Inflammatory macrophage treated with lipopolysaccharide for 4 hours (primary cell): ENCODE data around the gene ATG2B.

Source experiments
- DNase-seq: peaks from one replicate; pipeline ENCODE4 v3.0.0-alpha.2; 2020

Gene ATG2B

DNA sequence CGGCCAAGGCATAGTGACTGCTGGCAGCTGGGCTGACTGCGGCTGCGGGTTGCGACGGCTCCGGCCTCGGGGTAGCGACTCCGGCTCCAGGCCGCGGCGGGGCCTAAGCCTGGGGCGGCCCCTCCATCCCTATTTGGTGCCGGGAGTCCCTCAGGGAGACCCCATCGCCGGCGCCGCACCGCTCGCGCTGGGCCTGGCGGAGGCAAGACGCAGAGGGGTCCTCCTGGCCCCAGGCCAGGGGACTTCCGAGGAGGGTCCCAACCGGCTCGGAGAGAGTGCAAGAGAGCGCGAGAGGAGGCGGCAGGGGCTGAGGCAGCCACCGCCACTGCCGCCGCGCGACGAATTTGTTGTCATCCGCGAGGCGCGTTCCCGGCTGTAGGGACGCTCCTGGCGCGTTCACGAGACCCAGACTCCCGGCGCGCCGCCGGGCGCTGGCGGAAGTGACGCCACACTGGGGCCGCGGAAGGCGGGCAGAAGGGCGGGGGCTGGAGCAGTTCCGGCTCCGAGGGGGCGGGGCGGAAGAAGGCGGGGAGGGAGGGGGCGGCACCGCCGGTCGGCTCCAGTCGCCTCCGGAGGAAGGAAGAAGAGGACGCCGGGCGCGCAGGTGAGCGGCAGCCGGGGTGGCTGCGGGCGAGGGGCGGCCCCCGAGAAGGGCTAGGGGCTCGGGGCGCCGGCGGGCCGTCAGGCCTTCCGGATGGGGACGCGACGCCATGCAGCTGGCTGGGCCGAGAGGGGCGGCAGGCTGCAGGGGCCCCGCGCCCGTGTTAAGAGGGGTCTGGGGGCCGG, at the start of gene ATG2B, which contains the start of gene GSKIP:
Gene ATG2B, minus strand, starts transcription at position 377 of the 786 bp plus-strand sequence. Its CDS starts 365 bp downstream, at position 12.
Gene GSKIP, plus strand, starts transcription at position 562 of the 786 bp plus-strand sequence. CDS start 18,722 bp downstream, outside the sequence.
- DNase-seq = peak; percentile 95

DNA sequence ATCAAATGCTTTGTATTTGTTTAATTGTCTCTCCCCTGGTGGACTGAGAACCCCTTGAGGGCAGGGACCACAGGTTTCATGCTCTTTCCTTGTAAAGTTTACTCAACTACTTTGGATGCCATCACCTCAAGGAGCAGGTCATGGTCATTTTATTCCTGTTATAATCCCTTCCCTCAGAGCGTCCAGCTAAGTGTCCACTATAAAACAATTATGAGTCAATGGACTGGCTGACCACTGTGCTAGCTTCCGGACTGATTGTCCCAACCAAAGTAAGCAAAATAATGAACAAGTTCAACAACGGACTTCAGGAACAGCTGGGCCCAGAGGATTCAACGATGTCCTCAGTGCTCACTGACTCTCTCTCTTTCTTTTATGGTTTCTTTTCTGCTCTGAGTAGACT, 47.0 kb upstream of the ATG2B start:
- DNase-seq = no peak

DNA sequence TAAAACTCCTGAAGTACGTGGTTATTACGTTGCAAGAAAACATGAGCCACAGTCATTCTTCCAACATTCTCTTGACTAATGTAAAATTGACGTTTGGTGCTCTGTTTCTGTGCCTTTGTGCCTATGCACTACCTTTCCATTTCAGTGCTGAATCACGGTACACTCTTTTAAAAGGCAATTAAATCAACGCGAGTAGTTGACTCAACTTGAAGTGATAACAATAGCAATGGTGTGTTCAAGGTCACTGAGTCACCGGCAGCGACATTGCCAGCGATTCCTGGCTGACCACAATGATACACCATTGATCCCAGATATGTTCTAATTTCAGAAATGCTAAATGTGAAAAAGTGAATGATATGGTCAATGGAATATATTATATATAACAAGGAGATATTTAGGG, 46.6 kb upstream of the ATG2B start:
- no peak for DNase-seq

GRCh38 chr14:96408608-96409007, 45.5 kb upstream of the ATG2B start:
- no peak for DNase-seq

DNA sequence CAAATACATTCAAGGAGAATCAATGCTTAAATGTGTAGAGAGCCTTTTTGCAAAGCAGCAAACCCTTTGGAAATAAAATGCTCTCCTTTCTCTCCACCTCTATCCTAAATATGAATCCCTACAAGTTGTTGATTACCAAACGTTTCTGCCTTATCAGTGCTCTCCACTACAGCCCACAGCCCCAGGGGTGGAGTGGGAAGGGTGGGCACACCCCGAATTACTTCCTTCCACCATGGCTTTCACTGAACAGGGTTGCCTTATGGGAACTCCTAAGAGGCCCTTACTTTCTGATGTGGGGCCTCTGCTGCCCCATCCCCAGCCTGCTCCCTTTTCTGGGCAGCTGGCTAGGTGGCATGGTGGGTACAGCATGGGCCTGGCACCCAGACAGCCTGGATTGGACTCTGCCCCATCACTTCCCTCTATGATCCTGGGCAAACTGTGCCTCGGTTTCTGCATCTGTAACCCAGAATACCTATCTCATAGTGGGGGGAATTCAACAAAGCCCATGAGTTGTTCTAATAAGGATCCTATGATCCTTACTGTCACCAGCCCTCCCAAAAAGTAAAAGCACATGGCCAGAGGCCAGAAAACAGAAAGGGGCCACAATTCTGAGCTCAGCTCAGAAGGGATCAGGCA, 44.9 kb upstream of the ATG2B start:
- no peak for DNase-seq

GRCh38 chr14:96405677-96406076, 42.5 kb upstream of the ATG2B start:
- no peak for DNase-seq

- DNase-seq = no peak
These were observed 40.3 kb upstream of the ATG2B start for GRCh38 chr14:96403409-96403808.

DNA sequence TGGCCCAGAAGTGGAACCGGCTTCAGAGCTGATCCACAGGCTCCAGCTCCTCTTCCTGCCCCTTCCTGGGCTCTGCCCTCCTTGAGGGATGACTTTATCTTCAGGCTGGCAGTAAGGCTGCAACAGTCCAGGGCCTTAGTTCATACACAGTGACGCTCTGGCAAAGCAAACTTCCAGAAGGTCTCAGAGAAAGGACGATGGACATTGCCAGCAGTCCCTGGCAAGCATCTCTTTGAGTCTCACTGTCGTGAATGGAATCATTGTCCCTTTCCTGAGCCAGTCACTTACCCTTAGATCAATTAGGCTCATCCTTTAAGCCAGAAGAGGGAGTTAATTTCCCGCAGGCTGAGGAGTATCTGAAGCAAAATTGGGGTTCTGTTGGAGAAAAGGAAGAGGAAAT, 37.4 kb upstream of the ATG2B start:
- no peak for DNase-seq

DNA sequence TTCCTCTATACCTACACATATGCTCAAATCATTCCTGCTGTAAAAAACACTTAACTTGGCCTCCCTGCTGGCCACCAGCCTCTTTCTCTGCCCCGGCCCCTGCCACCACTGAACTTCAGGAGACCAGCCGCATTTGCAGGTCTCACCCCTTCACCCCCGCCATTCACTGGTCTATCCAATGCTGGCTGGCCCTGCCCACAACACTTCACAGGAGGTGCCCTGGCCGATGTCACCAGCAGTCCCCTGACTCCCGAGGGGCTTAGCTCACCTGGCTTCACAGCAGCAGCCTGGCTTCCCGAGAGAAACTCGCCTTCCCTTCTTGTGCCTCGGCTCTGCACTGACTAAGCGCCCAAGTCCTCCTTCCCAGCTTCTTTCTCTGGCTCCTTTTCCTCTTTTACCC, 36.3 kb upstream of the ATG2B start:
- DNase-seq = no peak

DNA sequence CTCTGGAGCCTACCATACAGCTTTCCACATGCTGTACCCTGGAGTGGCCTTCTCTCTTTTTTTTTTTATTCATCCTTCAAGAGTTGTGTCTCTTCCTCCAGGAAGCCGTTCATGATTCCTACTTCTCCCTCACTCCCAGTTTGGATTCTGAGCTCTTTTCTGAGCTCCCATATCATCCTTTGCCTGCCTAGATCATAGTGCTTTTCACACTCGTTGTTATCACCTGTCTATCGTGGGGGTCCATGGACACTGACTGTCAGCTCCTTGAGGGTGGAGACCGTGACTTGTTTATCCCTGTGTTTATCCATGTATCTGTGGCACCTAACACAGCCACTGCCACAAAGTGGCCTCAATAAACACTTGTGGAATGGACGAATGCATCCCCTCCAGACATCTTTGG, 35.8 kb upstream of the ATG2B start:
- DNase-seq = no peak

- no peak for DNase-seq
These were observed 35.3 kb upstream of the ATG2B start for GRCh38 chr14:96398432-96398831.

DNA sequence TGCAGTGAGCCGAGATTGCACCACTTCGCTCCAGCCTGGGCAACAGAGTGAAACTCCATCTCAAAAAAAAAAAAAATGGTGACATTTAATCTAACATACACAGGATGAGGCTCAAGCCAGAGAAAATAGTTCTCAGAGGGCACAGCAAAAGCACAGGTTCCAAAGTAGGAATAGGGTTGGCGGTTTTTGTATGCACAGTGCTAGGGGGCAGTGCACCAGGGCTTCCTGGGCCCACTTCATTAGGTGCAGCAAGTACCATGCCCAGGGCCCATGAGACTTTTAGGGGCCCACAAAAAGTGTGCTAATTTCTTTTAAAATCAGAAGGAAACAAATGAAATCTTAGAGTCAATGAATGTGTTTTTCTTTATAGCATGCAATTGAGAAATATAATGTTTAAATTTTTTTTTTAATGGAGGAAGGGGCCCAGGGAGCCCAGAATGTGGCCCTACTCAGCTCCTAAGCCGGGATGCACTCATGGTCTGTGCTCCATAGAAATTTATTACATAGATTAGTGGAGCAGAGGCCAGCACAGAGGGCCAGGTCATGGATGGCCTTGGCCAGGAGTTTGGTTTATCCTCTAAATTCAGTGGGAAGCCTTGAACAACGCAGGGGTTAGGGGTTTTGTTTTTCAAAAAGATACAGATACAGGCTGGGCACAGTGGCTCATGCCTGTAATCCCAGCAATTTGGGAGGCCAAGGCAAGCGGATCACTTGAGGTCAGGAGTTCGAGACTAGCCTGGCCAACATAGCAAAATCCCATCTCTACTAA, 31.1 kb upstream of the ATG2B start:
- DNase-seq = no peak

GRCh38 chr14:96393071-96393691, 30.0 kb upstream of the ATG2B start:
- DNase-seq = no peak

DNA sequence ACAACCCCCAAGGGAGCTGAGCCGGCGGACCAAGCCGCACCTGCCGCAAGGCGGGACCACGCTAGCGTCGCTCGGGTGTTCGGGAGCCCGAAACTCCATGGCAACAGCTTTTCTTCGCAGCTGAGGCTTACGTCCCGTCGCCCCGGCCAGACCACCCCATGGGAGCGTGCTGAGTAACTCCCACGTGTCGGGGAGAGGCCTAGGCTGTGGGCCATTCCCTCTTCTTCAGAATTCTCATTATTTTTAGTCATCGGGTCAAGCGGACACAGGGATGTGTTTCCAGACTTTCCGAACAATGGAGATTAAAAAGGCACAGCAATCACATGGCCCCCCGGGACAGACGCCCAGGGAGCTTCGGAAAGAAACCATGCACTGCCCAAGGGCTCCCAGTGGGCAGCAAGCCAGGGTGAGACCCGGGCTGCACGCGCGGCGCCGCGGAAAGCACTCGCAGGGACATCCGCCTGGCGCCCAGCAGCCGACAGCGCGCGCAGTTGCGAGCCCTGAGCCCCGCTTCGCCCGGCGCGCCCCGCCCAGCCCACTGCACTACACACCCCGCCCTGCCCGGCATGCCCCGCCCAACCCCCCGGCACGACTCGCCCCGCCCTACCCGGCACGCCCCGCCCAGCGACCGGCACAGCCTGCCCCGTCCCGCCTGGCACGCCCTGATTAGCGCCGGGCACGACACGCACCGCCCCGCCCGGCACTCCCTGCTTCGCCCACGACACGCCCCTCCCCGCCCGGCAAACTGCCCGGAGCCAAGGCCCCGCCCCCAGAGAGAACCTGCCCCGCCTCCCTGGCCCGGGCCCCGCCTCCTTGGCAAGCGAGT, 28.4 kb upstream of the ATG2B start:
- peak; percentile 98 for DNase-seq

- no peak for DNase-seq
These were observed 27.8 kb upstream of the ATG2B start for GRCh38 chr14:96390965-96391292.

DNA sequence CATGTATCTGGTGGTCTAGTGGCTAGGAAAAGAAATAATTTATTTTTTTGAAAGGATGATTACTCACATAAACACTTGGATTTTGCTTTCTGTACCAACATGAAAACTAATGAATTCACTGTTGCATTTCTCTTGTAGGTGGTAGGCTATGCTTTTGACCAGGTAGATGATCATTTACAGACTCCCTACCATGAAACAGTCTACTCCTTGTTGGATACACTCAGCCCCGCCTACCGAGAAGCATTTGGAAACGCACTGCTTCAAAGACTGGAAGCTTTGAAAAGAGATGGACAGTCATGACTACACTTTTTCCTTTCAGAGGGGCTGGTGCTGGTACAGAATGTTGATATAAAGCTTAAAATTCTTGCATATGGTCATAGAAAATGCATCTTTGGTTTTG, 22.2 kb upstream of the ATG2B start:
- no peak for DNase-seq

DNA sequence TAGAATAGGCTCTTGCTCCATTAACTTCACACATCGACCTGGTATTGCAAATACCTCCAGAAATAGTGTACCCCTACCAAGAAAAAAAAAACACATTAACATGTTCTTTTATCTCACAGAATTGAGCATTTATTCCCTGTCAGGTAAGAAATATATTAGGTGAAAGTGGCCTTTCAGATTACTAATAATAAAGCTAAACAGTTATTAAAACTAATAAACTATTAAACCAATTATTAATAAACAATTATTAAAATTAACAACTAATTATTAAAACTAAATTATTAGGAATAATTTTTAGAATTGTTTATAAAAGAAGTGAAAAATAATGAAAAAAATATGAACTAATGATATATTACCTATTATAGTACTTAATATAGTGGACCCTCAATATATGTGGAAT, 21.6 kb upstream of the ATG2B start:
- DNase-seq = no peak

DNA sequence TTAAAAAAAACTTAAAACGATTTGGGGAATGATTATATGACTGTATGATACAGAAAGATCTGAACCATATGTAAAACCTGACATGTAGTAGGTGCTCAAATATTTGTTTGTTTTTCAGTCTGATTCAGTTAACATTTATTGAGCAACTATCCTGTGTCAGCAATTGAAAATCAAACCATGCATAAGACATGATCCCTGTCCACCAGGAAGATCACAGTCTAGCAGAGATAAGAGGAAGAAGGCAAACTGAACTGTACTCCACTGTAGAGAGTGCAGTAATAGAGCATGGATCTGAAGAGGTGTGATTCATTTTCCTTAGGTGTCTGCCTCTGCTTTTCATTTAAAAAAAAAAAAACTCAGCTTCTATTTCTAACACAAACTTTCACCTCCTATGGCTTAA, 20.9 kb upstream of the ATG2B start:
- no peak for DNase-seq

DNA sequence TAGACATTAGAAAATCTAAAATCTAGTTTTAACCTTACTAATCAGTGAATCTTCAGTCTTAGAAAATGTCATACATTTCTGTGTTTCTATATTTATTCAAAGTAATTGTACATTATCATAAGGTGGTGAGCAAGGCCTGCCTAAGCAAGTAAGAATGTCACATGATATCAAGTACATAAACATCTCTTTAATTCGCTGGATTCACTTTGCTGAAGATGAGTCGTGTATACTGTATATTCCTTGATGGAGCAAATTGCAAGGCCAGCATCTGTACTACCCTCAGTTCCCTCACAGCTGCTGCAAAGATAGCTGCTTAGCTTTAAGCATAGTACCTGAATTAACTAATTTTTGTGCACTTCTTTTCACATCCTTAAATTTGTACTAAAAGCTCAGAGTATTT, 20.3 kb upstream of the ATG2B start:
- no peak for DNase-seq

DNA sequence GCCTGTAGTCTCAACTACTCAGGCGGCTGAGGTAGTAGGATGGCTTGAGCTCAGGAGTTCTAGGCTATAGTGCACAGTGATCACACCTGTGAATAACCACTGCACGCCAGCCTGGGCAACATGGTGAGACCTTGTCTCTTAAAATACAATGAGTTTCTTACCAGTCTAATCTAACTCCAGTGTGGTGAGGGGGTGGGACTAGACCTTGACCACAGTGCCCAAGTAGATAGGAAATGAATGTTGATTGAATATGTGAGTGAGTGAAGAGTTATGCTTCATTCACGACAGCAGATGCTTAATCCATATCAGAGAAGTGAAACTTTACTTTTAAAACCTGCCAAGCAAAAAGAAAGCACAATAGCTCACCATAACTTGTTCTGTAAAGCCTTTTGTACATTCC, 17.6 kb upstream of the ATG2B start:
- DNase-seq = no peak

- no peak for DNase-seq
These were observed 13.0 kb upstream of the ATG2B start for GRCh38 chr14:96376093-96376492.

DNA sequence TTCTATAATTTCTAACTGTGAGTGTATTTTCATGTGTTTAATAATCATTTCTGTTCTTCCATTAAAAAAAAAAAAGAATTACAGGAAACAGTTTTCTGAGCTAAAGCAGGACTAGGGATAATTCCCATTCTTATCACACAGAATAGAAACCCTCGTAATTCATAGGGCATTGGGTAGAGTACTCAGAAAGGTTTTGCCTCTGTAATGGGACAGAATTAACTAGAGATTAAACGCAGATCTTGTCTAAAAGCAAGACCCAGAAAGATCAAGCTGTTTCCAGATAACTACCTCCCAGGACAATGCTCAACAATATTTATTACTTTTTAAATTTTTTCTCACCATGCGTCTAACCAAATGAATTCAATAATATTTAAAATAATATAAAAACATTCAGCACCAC, 10.4 kb upstream of the ATG2B start:
- no peak for DNase-seq

DNA sequence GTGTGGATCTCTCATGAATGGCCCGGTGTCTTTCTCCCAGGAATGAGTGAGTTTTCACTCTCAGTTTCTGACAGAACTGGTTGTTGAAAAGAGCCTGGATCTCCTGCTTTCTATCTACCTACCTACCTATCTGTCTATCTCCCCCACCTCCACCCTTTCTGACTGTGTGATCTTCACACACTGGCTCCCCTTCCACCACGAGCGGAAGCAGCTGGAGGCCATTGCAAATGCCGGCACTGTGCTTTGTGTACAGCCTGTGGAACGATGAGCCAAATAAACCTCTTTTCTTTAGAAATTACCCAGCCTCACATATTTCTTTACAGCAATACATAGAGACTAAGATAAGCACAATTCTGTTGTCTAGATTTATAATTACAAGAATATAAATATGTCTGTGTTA, 7.4 kb upstream of the ATG2B start:
- no peak for DNase-seq
